HK-2 (cell line): ENCODE data around the gene CSTB.

Experiments
- DNase-seq: peaks from one replicate; pipeline ENCODE4 v3.0.0-alpha.2; 2018; ENCODE audit not compliant: unreplicated experiment

The CSTB gene

DNA sequence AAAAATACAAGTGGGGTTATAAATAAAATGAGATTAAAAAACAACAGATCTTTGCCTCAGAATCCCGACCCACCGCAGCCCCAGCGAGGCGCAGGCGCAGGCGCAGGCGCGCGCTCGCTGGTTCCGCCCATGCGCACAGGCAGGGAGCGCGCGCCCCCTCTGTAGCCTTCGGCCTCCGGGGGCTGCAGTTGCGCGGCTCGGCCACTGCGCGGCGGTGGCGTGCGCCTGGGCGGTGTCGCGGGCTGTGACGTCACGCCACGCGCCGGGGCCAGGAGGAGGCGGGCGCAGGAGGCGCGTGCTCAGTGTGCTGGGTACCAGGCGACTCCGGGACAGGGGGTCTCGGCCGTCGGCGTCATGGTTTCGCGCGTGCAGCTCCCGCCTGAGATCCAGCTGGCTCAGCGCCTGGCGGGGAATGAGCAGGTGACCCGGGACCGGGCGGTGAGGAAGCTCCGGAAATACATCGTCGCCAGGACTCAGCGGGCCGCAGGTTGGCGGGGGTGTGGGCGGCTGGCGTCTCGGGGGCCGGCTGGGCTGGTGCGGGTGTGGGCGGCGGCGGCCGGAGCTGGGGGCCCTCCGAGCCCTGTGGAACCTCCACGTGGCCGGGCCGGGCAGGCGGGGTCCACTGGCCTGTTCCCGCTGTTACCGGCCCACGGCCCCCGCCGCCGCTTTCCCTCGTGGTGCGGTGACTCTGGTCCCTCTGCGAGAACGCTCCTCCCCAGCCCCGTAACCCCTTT lies 13.3 kb upstream of the CSTB start, which contains the start of gene RRP1:
RRP1 (plus strand) TSS at position 302 of the 734 bp plus-strand sequence; CDS start at position 355, 53 bp downstream.
- DNase-seq: peak; percentile 86

DNA sequence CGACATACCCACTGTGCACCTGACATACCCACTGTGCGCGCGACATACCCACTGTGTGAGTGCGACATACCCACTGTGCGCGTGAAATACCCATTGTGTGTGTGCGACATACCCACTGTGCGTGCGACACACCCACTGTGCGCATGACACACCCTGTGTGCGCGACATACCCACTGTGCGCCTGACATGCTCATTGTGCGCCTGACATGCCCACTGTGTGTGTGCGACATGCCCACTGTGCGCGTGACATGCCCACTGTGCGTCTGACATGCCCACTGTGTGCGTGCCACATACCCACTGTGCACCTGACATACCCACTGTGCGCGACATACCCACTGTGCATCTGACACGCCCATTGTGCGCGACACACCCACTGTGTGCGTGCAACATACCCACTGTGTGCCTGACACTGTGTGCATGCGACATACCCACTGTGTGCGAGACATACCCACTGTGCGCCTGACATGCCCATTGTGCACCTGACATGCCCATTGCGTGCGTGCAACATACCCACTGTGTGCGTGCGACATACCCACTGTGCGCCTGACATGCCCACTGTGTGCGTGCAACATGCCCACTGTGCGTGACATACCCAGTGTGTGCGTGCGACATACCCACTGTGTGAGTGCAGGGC lies 10.8 kb upstream of the CSTB start:
- DNase-seq: no peak

DNA sequence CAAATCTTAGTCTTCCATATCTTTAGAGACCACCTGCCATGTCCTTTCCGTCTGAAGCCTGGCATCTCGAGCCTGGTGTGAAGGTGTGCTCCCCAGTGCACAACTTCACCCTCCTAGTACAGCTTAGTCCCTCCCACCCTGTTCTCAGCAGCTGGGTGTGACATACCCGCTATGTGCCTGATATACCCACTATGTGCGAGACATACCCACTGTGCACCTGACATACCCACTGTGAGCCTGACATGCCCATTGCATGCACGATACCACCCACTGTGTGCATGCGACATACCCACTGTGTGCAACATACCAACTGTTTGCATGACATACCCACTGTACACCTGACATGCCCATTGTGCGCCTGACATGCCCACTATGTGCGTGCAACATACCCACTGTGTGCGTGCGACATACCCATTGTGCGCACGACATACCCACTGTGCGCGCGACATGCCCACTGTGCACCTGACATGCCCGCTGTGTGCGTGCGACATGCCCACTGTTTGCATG lies 10.2 kb upstream of the CSTB start:
- DNase-seq: no peak

DNA sequence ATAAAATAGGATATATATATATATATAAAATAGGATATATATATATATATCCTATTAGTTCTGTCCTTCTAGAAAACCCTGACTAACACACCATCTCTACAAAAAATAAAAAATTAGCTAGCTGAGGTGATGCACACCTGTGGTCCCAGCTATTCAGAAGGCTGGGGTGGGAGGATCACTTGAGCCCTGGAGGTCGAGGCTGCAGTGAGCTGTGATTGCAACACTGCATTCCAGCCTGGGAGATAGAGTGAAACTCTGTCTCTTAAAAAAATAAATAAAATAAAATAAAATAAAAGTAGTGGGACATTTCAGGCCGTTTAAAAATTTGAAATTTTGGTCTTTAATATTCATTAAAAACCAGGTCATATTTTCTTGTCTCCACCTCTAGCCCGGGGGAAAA lies 9.0 kb upstream of the CSTB start:
- DNase-seq: no peak

DNA sequence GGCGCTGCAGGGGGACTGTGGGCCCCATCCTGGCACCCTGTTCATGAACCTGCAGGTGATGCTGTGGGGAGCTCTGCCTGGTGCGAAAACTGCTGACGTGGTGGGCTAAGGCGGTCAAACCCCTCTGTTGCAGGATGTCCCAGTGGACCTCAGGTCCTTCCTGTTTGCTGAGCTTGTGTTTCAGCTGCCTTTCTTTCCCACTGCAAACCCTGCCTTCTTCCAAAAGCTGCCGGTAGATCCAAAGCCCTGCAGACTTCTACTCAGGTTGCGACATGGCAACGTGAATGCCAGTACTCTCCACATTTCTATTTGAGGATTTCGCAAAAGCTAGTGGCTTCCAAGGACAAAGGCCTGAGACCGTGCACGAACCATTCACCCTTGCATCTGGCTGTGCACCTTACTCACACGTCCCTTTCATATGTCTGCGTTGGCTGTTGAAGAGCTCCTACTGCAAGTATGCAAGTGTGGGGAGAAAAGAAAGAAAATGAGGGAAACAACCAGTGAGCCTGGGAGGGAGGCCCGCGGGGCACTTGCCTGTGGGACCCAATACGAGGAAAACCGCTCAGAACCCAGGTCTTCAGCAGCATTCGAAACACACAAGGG lies 7.1 kb upstream of the CSTB start:
- DNase-seq: no peak

DNA sequence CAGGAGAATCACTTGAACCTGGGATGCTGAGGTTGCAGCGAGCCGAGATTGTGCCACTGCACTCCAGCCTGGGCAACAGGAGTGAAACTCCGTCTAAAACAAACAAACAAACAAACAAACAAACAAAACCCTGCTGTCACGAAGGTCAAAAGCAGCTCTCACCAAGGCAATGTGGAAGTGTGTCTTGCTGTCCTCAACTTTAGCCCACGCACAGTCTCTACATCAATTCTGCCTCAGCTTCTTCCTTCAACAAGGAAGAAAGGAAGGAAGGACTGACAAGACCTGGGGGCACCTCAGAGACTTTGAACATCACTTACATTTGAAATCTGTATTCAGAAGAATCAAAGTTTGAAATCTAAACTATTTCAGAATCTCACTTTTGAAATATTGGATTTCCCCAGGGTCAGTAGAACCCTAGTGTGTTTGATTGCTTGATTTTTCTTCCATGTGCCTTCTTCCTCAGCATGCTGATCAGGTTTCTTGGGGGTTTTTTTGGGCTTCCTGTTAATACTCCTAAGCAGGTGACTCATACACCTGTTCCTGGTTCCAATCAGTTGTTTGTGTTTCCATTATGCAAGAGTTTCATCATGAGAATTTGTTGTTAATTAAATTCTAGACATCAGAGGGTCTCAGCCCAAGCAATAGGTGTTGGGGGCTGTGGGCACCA lies 6.5 kb upstream of the CSTB start:
- no peak for DNase-seq

DNA sequence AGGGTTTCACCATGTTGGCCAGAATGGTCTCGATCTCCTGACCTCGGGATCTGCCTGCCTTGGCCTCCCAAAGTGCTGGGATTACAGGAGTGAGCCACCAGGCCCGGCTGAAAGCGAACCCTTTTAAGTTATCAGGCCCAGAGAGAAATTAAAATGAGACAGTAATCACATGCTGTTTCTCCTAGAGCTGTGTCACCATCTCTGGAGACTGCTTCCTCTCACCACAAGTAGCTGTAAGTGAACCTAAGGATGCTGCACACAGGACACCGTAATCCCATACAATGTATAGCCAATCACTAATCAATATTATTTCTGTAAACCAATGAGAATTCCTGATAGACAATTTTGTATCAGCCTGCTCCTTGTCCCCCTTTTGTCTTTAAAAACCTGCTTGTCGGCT lies 5.7 kb upstream of the CSTB start:
- no peak for DNase-seq

DNA sequence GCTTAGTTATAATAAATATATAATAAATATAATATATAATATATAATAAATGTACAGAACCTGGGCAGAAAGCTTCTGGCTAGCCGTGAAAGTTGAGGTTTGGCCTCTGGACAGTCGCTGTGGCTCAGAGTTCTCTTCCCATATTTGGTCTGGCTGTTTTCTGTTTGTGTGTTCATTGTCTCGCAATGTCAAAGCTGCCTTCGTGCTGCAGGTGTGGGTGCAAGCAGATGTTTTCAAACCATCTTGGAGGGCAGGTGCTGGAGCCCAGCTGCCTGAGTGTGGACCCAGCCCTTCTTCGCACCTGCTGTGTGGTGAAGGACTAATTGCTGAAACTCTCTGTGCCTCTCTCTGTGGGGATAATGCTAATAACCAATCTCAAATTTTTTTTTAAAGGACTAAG lies 3.6 kb upstream of the CSTB start:
- no peak for DNase-seq

DNA sequence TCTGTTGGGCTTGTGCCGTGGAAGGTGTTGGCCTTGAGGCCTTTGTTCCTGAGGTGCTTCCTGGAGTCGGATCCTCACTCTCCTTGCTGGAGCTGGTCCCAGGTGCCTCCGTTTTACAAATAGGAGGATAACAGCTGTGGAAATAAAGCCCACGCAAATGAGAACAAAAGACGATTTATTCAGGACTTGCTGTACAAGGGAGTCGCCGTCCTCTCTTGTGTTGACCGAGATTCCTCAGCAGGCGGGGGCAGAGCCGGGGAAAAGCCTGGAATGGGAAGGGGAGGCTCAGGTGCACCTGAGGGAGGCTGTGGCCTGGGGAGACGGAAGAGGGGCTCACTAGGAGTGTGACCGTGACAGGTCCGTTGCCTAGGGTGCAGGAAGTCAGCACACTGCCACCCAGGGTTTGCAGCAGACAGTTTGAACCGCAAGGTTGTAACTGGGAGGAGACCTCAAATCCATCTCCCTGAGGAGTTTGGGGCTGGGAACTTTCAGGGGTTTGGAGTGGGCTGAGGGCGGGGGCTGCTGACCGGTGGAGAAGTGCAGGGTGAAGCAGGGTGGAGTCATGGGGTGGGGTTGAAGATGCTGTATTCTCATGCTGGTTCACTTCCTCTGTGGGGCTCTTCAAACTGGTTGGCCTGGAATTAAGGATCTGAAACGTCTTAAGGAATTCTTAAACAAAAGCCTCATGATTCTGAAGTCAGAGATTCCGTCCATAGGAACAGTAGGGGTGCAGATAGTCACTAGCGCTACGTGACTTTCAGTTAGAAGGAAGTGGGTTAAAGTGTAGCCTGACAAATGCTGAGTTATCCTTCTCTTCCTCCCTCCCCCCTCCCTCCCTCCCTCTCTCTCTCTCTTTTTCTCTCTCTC lies 2.6 kb upstream of the CSTB start:
- DNase-seq: no peak

DNA sequence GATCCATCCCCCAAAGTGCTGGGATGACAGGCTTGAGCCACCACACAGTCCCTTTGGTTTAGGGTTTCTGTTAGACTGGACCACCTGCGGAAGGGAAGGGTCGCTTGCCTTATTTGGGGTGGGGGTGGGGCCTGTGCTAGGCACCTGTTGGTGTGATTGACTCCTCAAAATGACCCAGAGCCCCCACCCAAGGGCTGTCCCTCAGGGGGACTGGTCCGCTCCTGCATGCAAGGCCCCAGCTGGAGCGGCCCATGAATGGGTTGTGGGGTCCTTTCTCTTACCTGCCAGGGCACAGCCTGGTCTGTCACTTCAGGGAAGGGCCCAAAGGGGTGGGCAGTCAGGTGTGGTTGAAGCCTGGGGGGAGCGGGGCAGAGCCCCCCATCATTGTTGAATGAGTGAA lies 1.8 kb upstream of the CSTB start:
- DNase-seq: no peak

DNA sequence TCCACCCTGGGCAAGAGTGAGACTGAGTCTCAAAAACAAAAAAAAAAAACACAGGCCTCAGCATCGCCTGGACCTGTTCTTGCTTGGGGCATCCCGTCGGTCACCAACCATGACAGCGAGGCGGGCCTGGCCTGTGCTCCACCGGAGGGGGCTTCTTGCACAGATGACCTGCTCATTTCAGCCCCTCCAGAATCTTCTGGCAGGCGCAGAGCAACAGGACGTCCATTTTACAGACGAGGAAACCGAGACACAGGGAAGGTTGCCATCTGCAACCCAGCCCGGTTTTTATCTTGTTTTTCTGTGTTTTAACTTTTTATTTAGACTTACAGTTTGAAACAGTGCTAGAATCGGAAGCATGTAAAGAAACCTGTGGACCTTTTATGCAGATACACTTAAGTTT lies 918 bp downstream of the CSTB start:
- DNase-seq: no peak

DNA sequence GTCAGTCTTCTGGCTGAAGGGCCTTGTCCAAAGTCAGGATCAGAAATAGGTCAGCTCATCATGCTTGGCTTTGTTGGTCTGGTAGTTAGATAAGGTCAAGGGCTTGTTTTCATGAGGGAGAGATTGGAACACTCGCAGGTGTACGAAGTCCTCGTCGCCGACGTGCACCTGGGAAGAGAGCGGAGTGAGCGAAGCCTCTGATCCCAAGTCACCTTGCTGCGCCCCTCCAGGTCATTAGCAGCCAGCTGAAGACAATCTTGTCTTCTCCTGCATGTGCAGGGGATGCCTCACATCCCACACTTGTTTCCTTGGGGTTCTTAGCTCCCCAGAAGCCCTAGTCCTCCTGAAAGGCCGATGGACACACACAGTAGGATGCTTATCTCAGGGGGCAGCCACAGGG lies 1.9 kb downstream of the CSTB start:
- DNase-seq: no peak

DNA sequence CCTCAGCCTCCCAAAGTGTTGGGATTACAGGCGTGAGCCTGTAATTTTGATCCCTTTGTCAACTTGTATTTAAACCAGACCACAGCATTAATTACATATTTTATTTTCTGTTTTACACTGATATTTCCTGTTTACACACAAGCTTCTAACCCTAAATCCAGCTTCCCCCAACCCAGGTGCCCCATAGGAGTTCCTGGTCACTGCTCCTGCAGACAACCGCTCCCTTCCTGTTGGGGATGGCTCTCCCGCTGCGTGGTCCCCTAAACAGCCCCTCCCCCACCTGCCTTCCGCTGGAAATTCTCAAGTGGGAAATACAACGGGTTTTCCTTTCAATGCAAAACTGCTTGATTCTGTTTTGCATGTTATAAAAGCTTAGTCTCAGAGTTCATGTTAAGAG lies 3.7 kb downstream of the CSTB start:
- no peak for DNase-seq

DNA sequence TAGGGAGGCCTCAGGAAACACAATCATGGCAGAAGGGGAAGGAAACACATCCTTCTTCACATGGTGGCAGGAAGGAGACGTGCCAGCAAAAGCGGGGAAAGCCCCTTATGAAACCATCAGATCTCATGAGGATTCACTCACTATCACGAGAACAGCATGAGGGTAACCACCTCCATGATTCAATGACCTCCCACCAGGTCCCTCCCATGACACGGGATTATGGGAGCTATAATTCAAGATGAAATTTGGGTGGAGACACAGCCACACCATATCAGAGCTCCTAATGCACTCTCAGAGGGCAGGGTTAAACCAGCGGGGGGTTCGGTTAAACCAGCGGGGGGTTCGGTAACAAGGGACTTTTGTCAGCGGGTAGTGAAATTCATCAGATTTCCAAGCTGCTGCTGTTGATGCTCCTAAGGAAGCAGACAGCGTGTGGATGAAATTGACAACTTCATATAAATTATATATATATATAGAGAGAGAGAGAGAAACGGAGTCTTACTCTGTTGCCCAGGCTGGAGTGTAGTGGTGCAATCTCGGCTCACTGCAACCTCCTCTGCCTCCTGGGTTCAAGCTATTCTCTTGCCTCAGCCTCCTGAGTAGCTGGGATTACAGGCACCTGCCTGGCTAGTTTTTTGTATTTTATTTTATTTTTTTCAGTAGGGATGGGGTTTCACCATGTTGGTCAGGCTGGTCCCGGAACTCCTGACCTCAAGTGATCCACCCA lies 4.2 kb downstream of the CSTB start:
- DNase-seq: no peak

DNA sequence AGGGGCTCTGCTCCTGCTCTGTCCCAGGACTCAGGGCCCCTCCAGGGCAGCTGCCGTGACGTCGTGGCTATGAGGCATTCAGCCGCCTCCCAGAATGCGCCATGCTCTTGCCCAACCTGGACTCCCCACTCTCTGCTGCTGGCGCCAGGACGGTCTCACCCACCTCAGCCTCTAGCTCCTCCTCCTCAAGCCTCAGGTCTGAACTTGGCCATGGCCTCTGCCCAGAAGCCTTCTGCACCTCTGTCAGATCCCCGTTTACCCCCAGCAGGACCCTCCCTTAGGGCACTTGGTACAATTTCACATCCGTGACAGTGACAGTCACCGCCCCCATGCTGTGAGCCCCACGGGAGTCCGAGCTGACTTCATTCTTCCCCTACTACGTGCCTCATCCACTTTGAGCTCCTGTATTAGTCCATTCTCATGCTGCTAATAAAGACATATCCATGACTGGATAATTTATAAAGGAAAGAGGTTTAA lies 4.9 kb downstream of the CSTB start:
- no peak for DNase-seq

DNA sequence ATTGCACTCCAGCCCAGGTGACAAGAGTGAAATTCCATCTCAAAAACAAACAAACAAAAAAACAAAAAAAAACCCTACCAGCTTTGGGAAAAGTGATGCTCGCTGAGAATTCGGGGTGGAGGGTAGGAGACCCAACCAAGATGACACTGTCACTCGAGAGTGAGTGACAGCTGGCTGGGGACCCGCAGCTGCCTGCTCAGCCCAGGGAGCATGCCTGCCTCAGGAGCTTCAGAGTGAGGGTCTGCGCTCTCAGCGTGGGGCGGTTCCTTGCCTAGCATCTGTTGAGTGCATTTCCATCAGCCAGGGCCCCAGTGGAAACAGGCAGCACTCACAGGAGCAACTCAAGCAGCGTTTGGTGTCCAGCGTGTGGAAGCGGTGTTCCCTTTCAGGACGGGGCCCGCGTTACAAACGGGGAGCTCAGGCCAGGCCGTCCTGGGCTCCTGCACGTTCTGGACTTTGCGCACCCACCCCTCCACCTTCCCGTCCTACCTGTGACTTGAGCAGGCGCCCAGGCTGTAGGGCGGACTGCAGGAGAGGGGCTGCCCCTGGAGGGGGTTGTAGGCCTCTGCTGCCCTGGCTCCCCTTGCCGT lies 5.9 kb downstream of the CSTB start:
- no peak for DNase-seq

DNA sequence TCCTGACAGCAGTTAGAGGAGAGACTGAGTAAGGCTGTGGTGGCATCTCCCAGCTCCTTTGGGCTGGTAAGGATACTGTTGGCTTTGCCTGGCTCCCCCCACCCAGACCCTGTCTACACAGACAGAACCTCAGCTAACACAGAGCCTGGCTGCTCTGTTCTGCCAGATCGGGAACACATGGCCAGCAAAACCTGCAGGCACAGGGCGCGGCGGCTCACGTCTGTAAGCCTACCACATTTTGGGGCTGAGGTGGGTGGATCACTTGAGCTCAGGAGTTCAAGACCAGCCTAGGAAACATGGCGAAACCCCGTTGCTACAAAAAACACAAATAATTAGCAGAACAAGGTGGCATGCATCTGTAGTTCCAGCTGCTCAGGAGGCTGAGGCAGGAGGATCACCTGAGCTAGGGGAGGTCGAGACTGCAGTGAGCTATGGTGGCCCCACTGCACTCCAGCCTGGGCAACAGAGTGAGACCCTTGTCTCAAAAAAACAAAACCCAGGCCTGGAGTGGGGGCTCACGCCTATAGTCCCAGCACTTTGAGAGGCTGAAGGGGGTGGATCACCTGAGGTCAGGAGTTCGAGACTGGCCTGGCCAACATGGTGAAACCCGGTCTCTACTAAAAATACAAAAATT lies 6.7 kb downstream of the CSTB start:
- DNase-seq: no peak

DNA sequence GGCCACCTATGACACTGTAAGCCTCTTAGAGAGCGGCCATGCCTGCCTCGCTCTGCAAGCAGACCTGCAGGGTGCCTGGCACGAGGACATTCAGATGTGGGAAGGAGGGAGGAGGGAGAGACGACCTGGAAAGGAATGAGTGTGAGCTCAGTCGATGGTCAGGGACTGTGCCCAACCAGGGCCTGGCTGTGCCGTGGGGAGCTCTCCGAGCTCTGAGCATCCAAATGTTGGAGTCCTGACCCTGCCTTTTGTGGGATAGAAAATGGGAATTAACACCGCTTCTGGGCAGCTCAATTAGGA lies 7.3 kb downstream of the CSTB start:
- no peak for DNase-seq

DNA sequence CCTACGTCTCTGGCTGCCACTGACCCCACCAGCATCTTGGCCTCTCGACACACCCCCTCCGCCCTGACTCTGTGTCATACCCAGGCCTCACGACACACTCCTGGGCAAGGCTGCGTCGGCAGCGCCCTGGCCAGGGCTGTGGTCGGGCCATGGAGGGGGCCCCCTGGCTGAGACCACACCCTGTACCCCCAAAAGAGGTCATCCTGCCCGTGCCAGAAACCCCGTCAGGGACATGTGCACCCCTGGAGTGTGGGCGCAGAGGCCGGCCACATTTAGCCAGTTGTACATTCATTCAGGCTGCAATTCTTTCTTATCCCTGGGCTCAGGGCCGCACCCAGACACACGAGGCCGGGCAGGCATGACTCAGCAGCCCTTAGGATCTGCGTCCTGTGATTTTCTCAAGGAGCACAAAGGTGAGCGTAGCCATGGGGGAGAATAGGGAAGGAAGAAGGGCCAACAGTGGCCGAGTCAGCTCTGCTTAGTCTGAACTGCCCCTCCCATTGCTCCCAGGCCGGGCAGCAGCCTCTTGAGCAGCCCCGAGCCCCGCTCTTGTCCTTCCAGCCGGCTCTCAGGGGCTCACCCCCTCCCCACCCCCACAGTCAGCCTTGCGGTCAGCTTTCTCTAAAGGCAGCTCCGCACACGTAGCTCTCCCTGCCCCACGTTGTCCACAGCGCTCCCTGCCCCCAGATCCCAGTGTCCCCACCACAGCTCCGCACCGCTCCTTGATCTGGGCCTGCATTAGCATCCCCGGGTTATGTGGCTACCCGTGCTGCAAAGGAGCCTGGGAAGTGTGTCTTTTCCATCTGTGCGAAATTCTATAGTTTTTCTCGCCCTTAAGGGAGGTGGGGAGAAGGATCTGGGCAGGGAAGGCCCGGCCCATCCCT lies 7.9 kb downstream of the CSTB start:
- DNase-seq: peak; percentile 71
